Measurements from ENCODE around the gene SYNJ1. TPM values are rescaled to one million over a fixed set of nuclear protein-coding genes. Genes with fewer than 3 reads are reported as not detected.
A peak's percentile ranks its signal among the peaks of the same experiment; 100 is the strongest.
"Not testable (repeated sequence)": the region's sequence is repeated elsewhere in the genome, so short reads cannot be mapped to it uniquely, and the experiment has no call there.

Gene SYNJ1
- total RNA-seq, 1 donor from 2014 or later = 13.1 TPM

GRCh38 chr21:32739946-32740345, 12.1 kb upstream of the SYNJ1 start:
- DNase-seq (ENCODE audit: low read depth) = no peak

GRCh38 chr21:32736083-32736482, 8.3 kb upstream of the SYNJ1 start:
- DNase-seq (ENCODE audit: low read depth) = not testable (repeated sequence)

GRCh38 chr21:32735524-32735923, 7.7 kb upstream of the SYNJ1 start:
- DNase-seq (ENCODE audit: low read depth) = no peak

GRCh38 chr21:32733990-32734613, 6.3 kb upstream of the SYNJ1 start:
- DNase-seq (ENCODE audit: low read depth) = no peak

GRCh38 chr21:32733356-32733755, 5.5 kb upstream of the SYNJ1 start:
- no peak for DNase-seq (ENCODE audit: low read depth)

- no peak for DNase-seq (ENCODE audit: low read depth)
Observed at GRCh38 chr21:32732544-32732943, 4.7 kb upstream of the SYNJ1 start.

- no peak for DNase-seq (ENCODE audit: low read depth)
Observed at GRCh38 chr21:32728848-32729247, 1.0 kb upstream of the SYNJ1 start.

GRCh38 chr21:32728456-32728839, 635 bp upstream of the SYNJ1 start:
- peak; percentile 74 for DNase-seq (ENCODE audit: low read depth)

GRCh38 chr21:32726839-32727686, 750 bp downstream of the SYNJ1 start:
- DNase-seq (ENCODE audit: low read depth) = peak; percentile 41

GRCh38 chr21:32719085-32719484, 8.7 kb downstream of the SYNJ1 start:
- peak; percentile 69 for DNase-seq (ENCODE audit: low read depth)

GRCh38 chr21:32717851-32718316, 9.9 kb downstream of the SYNJ1 start:
- DNase-seq (ENCODE audit: low read depth) = peak; percentile 90

- DNase-seq (ENCODE audit: low read depth) = no peak
Observed at GRCh38 chr21:32716486-32716885, 11.3 kb downstream of the SYNJ1 start.

- DNase-seq (ENCODE audit: low read depth) = no peak
Observed at GRCh38 chr21:32713726-32714125, 14.1 kb downstream of the SYNJ1 start.

GRCh38 chr21:32712641-32713040, 15.2 kb downstream of the SYNJ1 start:
- DNase-seq (ENCODE audit: low read depth) = no peak

- DNase-seq (ENCODE audit: low read depth) = peak; percentile 63
Observed at GRCh38 chr21:32712043-32712442, 15.8 kb downstream of the SYNJ1 start.

- DNase-seq (ENCODE audit: low read depth) = no peak
Observed at GRCh38 chr21:32710987-32711386, 16.8 kb downstream of the SYNJ1 start.

- DNase-seq (ENCODE audit: low read depth) = no peak
Observed at GRCh38 chr21:32710069-32710784, 17.6 kb downstream of the SYNJ1 start.

GRCh38 chr21:32708069-32708468, 19.7 kb downstream of the SYNJ1 start:
- no peak for DNase-seq (ENCODE audit: low read depth)

- no peak for DNase-seq (ENCODE audit: low read depth)
Observed at GRCh38 chr21:32705901-32706300, 21.9 kb downstream of the SYNJ1 start.

GRCh38 chr21:32705139-32705538, 22.7 kb downstream of the SYNJ1 start:
- no peak for DNase-seq (ENCODE audit: low read depth)

GRCh38 chr21:32702702-32703101, 25.1 kb downstream of the SYNJ1 start:
- DNase-seq (ENCODE audit: low read depth) = no peak

GRCh38 chr21:32698971-32699693, 28.7 kb downstream of the SYNJ1 start:
- no peak for DNase-seq (ENCODE audit: low read depth)

All from renal cortical epithelial cell (primary cell).